Vagina (tissue), 2 donors: Measurements from ENCODE around the gene TRMU. TPM values are rescaled to one million over a fixed set of nuclear protein-coding genes. Genes with fewer than 3 reads are reported as not detected.

Experiments
- DNase-seq, 2 donors: peaks; one replicate each; pipeline ENCODE4 v3.0.0-alpha.2; 2017; ENCODE audit errors: extremely low spot score in 2 of 2
- H3K27ac ChIP-seq: fragments of 200-600 bp; sonication (generic); one replicate; pipeline ENCODE4 v1.5.1; 2019
- H3K27me3 ChIP-seq: fragments of 200-600 bp; sonication (generic); one replicate; pipeline ENCODE4 v1.5.1; 2019
- H3K36me3 ChIP-seq, 2 donors: fragments of 200-600 bp; sonication (generic); one replicate each; pipeline ENCODE4 v1.5.1; 2017 to 2019
- H3K4me1 ChIP-seq: fragments of 200-600 bp; sonication (generic); one replicate; pipeline ENCODE4 v1.5.1; 2019
- H3K4me3 ChIP-seq, 2 donors: fragments of 200-600 bp; sonication (generic); 1 replicate in 1 of 2; 2 replicates in 1 of 2; pipeline ENCODE4 v1.5.1; 2016 to 2019
- H3K9me3 ChIP-seq: fragments of 200-600 bp; sonication (generic); one replicate; pipeline ENCODE4 v1.5.1; 2019
- CTCF ChIP-seq, 3 experiments: fragments of 450-650 bp in 2 of 3; fragments of 200-600 bp in 1 of 3; sonication (generic) in 1 of 3; IDR thresholded peaks; one replicate each; pipeline ENCODE4 v1.5.1; 2017 to 2019; ENCODE audit warnings: antibody characterized with exemption in 3 of 3, mild to moderate bottlenecking in 2 of 3, moderate library complexity in 2 of 3
- POLR2A ChIP-seq, 2 donors: fragments of 450-650 bp; IDR thresholded peaks; one replicate each; pipeline ENCODE4 v1.6.1; 2017; ENCODE audit warnings: antibody characterized with exemption in 2 of 2, mild to moderate bottlenecking in 2 of 2, moderate library complexity in 2 of 2
- POLR2AphosphoS5 ChIP-seq, 2 donors: sonication (generic); formaldehyde crosslinking; IDR thresholded peaks; one replicate each; pipeline ENCODE4 v1.9.0; 2017; ENCODE audit warnings: antibody characterized with exemption in 2 of 2, mild to moderate bottlenecking in 2 of 2, low read depth in 1 of 2; ENCODE audit not compliant: insufficient read depth in 1 of 2
- intact Hi-C: fragments of 100-400 bp; cut with DNase I; formaldehyde crosslinking; loops from one replicate; pipeline ENCODE4 v1.15.1; 2023
- total RNA-seq: library from RNA; depleted of rRNA; stranded (reverse); fragments of >200 nt; gene quantifications from one replicate; pipeline ENCODE4 v1.2.3, GENCODE V29; 2016

TRMU gene
- total RNA-seq, 1 donor from 2014 or later: 37.1 TPM

- Histone ChIP-seq H3K4me3 (no peak overlapping the region), H3K9me3 (no peaks in the 10 kb centered on the region), H3K27ac (no peak overlapping the region), H3K4me1 (no peaks in the 10 kb centered on the region), H3K36me3 (peaks cover 0 to 13% of the 10 kb centered on the region in 2 donors), H3K27me3 (no peaks in the 10 kb centered on the region)
- TF ChIP-seq CTCF (IDR thresholded peaks at IDR 0.05): no peak
- TF ChIP-seq POLR2AphosphoS5 (IDR thresholded peaks at IDR 0.05; ENCODE audit: insufficient read depth in 1 of 2, low read depth in 1 of 2): no peak
- no peak for TF ChIP-seq POLR2A (IDR thresholded peaks at IDR 0.05)
- intact Hi-C loops: no loop called here
- no peak for DNase-seq
Observed at GRCh38 chr22:46406349-46406748, 70.8 kb downstream of the TRMU start.

GRCh38 chr22:46406791-46407190, 71.3 kb downstream of the TRMU start:
- Histone ChIP-seq H3K9me3 (no peaks in the 10 kb centered on the region), H3K4me3 (no peak overlapping the region), H3K4me1 (no peaks in the 10 kb centered on the region), H3K36me3 (peaks cover 0 to 13% of the 10 kb centered on the region in 2 donors), H3K27ac (no peak overlapping the region), H3K27me3 (no peaks in the 10 kb centered on the region)
- DNase-seq: no peak
- TF ChIP-seq CTCF (IDR thresholded peaks at IDR 0.05): no peak
- TF ChIP-seq POLR2AphosphoS5 (IDR thresholded peaks at IDR 0.05; ENCODE audit: insufficient read depth in 1 of 2, low read depth in 1 of 2): no peak
- TF ChIP-seq POLR2A (IDR thresholded peaks at IDR 0.05): no peak
- intact Hi-C loops: no loop called here

Other genes starting within 250 kb of the TRMU start
- gene PPARA, start 185.2 kb upstream of the TRMU start, total RNA-seq: 13.5 TPM
- gene CDPF1, start 85.4 kb upstream of the TRMU start, total RNA-seq: 22.1 TPM
- gene PKDREJ, start 72.4 kb upstream of the TRMU start, total RNA-seq: not detected
- 58.7 TPM for gene TTC38, start 67.7 kb upstream of the TRMU start, total RNA-seq
- gene GTSE1, start 38.8 kb upstream of the TRMU start, total RNA-seq: 2.2 TPM
- gene CELSR1, start 201.9 kb downstream of the TRMU start, total RNA-seq: 32.9 TPM